SJSA1 (cell line): ENCODE results near the gene ACCS. TPM values are rescaled to one million over a fixed set of nuclear protein-coding genes. Genes with fewer than 3 reads are reported as not detected.

Experiments used
- DNase-seq, 2 experiments: peaks; one replicate each; pipeline ENCODE4 v3.0.0-alpha.2; 2015 to 2020; ENCODE audit warnings: low spot score in 2 of 2, low read depth in 1 of 2
- H3K27ac ChIP-seq: fragments of 250-450 bp; sonication (Bioruptor Pico); 2 replicates; pipeline ENCODE4 v1.5.1; 2020; ENCODE audit warnings: mild to moderate bottlenecking, moderate library complexity
- H3K27me3 ChIP-seq: fragments of 250-450 bp; sonication (Bioruptor Pico); replicated peaks from 2 replicates; pipeline ENCODE4 v1.5.1; 2020; ENCODE audit warnings: mild to moderate bottlenecking, moderate library complexity
- H3K36me3 ChIP-seq: fragments of 250-450 bp; sonication (Bioruptor Pico); 2 replicates; pipeline ENCODE4 v1.5.1; 2020; ENCODE audit warnings: mild to moderate bottlenecking
- H3K4me1 ChIP-seq: fragments of 250-450 bp; sonication (Bioruptor Pico); replicated peaks from 2 replicates; pipeline ENCODE4 v1.6.1; 2021; ENCODE audit warnings: mild to moderate bottlenecking
- H3K4me3 ChIP-seq: fragments of 250-450 bp; sonication (Bioruptor Pico); 2 replicates; pipeline ENCODE4 v1.5.1; 2020; ENCODE audit warnings: mild to moderate bottlenecking
- H3K9me3 ChIP-seq: fragments of 250-450 bp; sonication (Bioruptor Pico); replicated peaks from 2 replicates; pipeline ENCODE4 v1.5.1; 2020; ENCODE audit warnings: mild to moderate bottlenecking
- total RNA-seq: library from RNA; depleted of rRNA; stranded (reverse); fragments of >200 nt; shearing (Covaris generic); gene quantifications from 2 replicates; pipeline ENCODE4 v1.2.3, GENCODE V29; 2014

The ACCS gene
- total RNA-seq, 1 experiment from 2014 or later, result 5.3 TPM

DNA sequence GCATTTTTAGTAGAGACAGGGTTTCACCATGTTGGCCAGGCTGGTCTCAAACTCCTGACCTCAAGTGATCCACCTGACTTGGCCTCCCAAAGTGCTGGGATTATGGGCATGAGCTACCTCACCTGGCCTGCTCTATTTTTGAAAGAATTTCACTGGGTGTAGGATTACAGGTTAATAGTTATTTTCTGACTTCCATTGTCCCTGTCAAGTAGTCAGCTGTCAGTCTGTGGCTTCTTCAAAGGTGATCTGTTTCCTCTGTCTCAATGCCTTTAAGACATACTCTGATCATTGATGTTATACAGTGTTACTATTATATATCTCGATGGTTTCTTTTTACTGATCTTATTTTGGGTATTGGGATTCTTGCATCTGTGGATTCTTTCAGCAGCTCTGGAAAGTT is 19.3 kb downstream of the ACCS start:
- H3K4me1 ChIP-seq, result peaks cover 13% of the 10 kb centered on the region

DNA sequence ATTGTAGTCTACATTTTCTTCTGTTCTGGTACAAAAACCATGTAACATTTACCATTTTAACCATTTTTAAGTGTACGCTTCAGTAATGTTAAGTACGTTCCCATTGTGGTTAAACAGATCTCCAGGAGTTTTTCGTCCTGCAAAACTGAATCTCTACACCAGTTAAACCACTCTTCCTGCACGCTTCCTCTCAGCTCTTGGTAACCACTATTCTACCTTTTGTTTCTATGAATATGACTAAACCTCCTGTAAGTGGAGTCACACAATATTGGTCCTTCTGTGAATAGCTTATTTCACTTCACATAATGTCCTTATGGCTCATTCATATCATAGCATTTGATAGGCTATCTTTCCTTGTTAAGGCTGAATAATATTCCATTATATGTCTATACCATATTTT is 22.3 kb downstream of the ACCS start:
- Histone ChIP-seq H3K9me3 (no peaks in the 10 kb centered on the region), H3K4me1 (peaks cover 10% of the 10 kb centered on the region), H3K27ac (no peak overlapping the region), H3K36me3 (no peaks in the 10 kb centered on the region), H3K27me3 (0 out of 2 replicates have a peak, but pooled peaks cover 8% of the 10 kb centered on the region), H3K4me3 (no peak overlapping the region)
- no peak for DNase-seq

More for the DNA sequence above, 19.3 kb downstream of the ACCS start:
- Histone ChIP-seq H3K27me3 (no peaks in the 10 kb centered on the region), H3K27ac (no peak overlapping the region), H3K4me3 (no peak overlapping the region), H3K9me3 (no peaks in the 10 kb centered on the region), H3K36me3 (no peaks in the 10 kb centered on the region)
- no peak for DNase-seq

DNA sequence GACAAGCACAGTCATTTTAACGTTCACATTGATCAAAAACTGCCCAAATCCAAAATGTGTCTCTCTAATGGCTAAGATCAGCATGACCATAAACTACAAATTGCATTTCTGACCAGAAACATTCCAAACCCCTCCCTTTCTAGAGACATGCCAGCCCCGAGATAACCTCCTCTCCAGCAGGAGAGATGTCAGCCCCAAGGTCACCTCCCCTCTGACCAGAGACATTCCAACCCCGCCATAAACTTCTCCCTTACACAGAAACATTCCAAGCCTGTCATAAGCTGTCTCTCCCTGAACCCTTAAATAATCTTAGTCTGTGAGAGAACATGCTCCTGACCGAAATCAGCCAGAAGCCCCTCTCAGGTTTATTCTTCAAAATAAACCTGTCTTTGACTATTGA is 22.8 kb downstream of the ACCS start:
- Histone ChIP-seq H3K9me3 (no peaks in the 10 kb centered on the region), H3K4me3 (no peak overlapping the region), H3K36me3 (no peaks in the 10 kb centered on the region), H3K27ac (no peak overlapping the region), H3K27me3 (0 out of 2 replicates have a peak, but pooled peaks cover 8% of the 10 kb centered on the region), H3K4me1 (peaks cover 5% of the 10 kb centered on the region)
- DNase-seq, result peak in 1 of 2 experiments; percentile 22

DNA sequence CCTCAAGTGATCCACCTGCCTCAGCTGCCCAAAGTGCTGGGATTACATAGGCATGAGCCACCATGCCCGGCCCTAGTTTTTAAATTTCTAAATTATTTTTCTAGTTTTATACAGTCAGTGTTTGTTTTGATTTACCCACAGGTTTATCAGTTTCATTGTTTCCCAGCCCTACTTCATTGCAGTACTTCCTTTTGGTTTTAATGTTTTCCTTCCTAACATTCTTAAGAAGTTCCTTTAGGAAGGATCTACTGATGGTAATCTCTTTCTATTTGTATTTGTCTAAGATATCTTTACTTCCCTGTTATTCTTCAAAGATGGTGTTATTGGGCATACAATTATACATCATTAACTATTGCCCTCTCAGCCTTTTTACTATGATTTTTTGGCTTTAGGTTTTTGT is 24.5 kb downstream of the ACCS start:
- Histone ChIP-seq H3K27me3 (0 out of 2 replicates have a peak, but pooled peaks cover 8% of the 10 kb centered on the region), H3K9me3 (no peaks in the 10 kb centered on the region), H3K4me3 (no peak overlapping the region), H3K27ac (no peak overlapping the region), H3K36me3 (peaks cover under 1% of the 10 kb centered on the region), H3K4me1 (peaks cover 4% of the 10 kb centered on the region; the same call in 1 of the 2 replicates)
- no peak for DNase-seq

DNA sequence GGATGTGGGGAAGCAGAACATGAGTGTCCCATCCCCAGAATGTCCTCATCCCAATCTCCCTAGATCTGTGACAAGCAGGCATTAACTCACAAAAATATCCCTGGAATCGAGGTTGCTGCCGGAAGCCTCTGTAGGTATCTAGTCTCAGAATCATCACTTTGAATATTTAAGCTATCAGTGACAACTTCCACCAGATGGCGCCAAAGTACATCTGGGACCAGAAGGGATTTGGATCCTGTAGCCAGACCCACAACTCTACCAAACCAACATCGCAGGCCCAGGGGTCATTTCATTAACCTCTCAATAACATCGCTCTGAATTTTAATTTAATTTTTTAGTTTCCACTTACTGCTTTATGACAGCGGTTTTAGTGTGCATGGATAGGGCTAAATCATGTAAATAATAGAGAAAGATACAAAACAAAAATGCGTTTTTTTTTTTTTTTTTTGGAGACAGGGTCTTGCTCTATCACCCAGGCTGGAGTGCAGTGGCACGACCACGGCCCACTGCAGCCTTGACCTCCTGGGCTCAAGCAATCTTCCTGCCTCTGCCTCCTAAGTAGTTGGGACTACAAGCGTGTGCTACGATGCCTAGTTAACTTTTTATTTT is 28.3 kb downstream of the ACCS start:
- Histone ChIP-seq H3K9me3 (no peaks in the 10 kb centered on the region), H3K4me3 (no peak overlapping the region), H3K27ac (no peak overlapping the region), H3K27me3 (0 out of 2 replicates have a peak, but pooled peaks cover 10% of the 10 kb centered on the region), H3K36me3 (peaks cover 5% of the 10 kb centered on the region), H3K4me1 (peaks cover 14% of the 10 kb centered on the region)
- peak; percentile 82 to 92 for DNase-seq

DNA sequence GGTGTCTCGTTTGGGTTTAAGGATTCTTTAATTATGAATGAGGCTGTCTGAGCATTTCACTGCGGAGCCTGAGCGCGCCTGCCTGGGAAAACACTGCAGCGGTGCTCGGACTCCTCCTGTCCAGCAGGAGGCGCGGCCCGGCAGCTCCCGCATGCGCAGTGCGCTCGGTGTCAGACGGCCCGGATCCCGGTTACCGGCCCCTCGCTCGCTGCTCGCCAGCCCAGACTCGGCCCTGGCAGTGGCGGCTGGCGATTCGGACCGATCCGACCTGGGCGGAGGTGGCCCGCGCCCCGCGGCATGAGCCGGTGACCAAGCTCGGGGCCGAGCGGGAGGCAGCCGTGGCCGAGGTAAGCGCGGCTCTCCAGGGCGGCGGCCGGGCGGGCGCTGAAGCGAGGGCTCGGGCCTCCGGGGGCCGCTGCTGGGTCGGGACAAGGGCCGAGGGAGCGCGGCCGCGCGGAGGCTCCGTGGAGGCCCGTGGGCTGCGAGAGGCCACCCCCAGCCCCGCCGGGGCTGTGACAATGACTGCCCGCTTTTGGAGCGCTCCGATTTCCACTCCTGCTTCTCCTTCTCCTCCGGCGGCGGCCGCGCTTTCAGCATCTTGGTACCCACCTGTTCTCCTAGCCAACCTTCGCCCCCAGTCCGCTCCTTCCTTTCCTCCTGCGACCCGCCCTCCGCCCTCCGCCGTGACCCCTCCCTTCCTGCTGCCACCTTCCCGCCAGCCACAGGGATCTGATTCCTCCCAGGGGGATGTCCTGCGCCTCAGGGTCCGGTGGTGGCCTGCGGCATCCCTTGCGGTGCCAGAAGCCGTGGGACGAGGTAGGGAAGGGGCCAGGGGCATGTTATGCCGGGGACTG is 29.7 kb downstream of the ACCS start, which contains the start of gene EXT2:
EXT2 (plus strand) TSS at position 173 of the 854 bp plus-strand sequence. CDS start 12,035 bp downstream, outside the sequence.
- Histone ChIP-seq H3K9me3 (no peaks in the 10 kb centered on the region), H3K4me3 (peak within 1 kb of the TSS; percentile 99), H3K27me3 (0 out of 2 replicates have a peak, but pooled peaks cover 10% of the 10 kb centered on the region), H3K4me1 (peaks cover 14% of the 10 kb centered on the region), H3K36me3 (peaks cover 5% of the 10 kb centered on the region), H3K27ac (peak within 1 kb of the TSS; percentile 29)
- peak; percentile 90 to 93 for DNase-seq

DNA sequence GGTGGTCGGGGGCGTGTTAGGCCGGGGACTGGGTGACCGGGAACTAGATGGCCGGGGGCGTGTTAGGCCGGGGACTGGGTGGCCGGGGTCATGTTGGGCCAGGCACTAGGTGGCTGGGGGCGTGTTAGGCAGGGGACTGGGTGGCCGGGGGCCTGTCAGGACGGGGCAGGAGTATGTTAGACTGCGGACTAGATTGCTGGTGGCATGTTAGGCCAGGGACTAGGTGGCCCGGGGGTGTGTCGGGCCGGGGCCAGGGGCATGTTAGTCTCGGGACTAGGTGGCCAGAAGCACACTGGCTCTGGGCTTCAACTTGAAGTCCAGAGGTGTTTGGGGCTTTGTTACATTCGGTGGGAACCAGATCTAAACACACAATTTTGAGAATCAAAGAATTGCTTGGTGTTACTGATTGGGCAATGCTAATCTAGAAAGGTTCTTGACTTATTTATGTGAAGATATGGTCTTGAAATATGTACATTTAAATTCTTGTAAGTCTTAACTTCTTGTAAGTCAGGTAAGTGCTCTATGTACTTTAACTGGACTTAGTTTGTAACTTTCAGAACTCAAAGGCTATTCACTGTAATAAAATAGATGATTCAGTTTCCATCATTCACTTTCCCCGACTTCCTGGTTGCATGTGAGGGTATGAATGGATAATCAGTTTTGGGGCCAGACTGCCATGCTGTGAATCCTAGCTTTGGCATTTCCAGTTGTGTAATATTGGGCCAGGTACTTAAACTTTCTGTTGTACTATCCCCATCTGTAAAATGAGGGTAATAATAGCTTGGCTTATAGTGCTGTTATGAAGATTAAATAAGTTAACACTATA is 30.5 kb downstream of the ACCS start:
- Histone ChIP-seq H3K27ac (no peak overlapping the region), H3K4me1 (peaks cover 14% of the 10 kb centered on the region), H3K36me3 (peaks cover 5% of the 10 kb centered on the region), H3K9me3 (no peaks in the 10 kb centered on the region), H3K27me3 (0 out of 2 replicates have a peak, but pooled peaks cover 7% of the 10 kb centered on the region), H3K4me3 (peak overlapping the region; percentile 99)
- no peak for DNase-seq

DNA sequence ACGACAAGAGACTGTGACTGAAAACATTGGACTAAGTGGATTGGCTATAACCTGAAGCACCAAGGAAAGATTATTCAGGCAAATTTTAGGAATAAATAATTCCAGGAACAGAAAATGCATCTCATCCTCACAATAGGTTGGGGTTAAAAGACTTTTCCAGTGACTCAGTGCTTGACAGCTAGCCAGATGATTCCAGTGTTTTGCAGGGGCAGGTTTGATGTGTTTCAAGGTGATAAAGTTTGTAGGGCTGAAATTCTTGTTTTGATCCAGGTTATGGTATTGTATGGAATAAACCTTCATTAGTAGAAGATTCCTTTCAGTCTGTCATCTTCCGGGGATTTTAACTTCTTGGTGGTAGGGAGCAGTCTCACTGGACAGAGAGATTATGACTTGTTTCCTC is 31.8 kb downstream of the ACCS start:
- no peaks in the 10 kb centered on the region for H3K9me3 ChIP-seq
- peak in 1 of 2 experiments; percentile 30 for DNase-seq
- H3K4me3 ChIP-seq, result no peak overlapping the region
- no peak overlapping the region for H3K27ac ChIP-seq
- H3K36me3 ChIP-seq, result peaks cover 5% of the 10 kb centered on the region
- peaks cover 17% of the 10 kb centered on the region for H3K4me1 ChIP-seq
- 0 out of 2 replicates have a peak, but pooled peaks cover 2% of the 10 kb centered on the region for H3K27me3 ChIP-seq

DNA sequence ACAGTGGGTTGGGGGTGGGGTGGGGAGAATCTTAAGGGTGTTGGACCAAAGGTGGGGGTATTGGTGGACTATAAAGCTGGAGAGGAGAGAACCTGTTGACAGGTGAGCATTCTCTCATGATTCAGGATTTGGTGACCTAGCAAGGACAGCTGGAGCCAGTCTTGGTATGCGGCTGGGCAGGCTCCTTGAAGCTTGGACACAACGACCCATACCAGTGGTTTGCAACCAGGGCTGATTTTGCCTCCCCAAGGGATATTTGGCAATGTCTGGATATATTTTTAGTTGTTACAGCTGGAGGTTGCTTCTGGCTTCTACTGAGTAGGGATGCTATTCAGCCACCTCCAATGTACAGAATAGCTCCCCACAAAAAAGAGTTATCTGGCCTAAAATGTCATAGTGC is 35.0 kb downstream of the ACCS start:
- Histone ChIP-seq H3K27ac (no peak overlapping the region), H3K9me3 (no peaks in the 10 kb centered on the region), H3K27me3 (0 out of 2 replicates have a peak, but pooled peaks cover 2% of the 10 kb centered on the region), H3K4me3 (no peak overlapping the region), H3K4me1 (peaks cover 13% of the 10 kb centered on the region), H3K36me3 (peaks cover 3% of the 10 kb centered on the region; the same call in 1 of the 2 replicates)
- peak in 1 of 2 experiments; percentile 29 for DNase-seq

DNA sequence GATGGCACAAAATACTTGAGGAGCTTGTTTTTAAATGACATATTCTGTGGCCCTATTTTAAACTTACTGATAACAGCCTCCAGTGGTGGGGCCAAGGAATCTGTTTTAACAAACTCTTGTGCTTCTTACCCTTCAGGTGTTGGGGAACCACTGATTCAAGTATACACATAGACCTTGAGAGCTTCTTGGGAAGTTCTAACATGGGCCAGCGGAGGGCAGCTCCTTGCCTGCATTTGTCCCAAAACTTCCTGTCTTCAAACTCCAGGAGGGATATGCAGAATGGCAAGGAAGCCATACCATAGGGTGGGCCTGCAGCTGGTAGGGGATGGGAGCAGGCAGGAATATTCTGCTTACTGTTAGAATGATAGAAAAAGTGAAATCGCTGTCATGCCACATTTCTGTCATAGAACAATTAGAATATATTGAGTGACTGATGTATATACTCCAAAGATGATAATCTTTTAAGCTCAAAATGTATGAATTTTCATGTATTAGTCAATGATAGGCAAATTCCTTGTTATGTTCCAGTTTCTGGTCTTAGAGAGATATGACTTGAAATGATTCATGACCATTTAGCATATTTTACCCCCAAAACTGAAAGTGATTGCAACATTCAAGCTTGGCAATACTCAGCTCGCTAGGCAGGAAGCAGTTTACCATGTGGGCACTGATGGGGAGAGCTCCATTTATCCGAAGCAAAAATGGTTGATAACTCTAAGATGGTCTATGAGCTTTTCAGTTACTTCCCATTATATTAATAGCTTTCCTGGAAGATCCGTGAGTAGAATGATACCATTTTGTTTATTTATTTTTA is 38.6 kb downstream of the ACCS start:
- no peak overlapping the region for H3K27ac ChIP-seq
- peaks cover 14% of the 10 kb centered on the region for H3K36me3 ChIP-seq
- no peaks in the 10 kb centered on the region for H3K27me3 ChIP-seq
- H3K4me1 ChIP-seq, result peaks cover 3% of the 10 kb centered on the region; the same call in 1 of the 2 replicates
- DNase-seq, result peak in 1 of 2 experiments; percentile 42
- no peak overlapping the region for H3K4me3 ChIP-seq
- no peaks in the 10 kb centered on the region for H3K9me3 ChIP-seq

DNA sequence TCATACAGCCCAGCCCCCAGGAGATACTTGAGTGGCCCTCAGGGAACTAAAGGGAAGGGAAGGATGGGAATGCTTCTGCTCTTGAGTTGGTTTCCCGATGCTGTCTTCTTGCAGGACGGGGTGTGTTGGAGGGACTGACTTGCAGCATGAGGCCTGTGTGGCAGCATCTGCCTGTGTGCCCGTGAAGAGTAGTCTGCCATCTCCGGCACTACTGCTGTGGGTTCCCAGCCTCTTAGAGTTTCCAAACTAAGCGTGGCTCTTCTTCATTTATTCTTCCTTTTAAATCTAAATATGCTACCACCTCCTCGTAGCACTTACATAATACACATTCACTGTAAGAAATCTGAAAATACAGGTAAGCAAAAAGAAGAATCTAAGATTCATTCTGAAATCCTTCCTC is 42.2 kb downstream of the ACCS start:
- peak in 1 of 2 experiments; percentile 35 for DNase-seq
- H3K9me3 ChIP-seq, result no peaks in the 10 kb centered on the region
- H3K36me3 ChIP-seq, result peaks cover 43% of the 10 kb centered on the region
- H3K27ac ChIP-seq, result no peak overlapping the region
- H3K27me3 ChIP-seq, result no peaks in the 10 kb centered on the region
- H3K4me1 ChIP-seq, result no peaks in the 10 kb centered on the region
- H3K4me3 ChIP-seq, result no peak overlapping the region

DNA sequence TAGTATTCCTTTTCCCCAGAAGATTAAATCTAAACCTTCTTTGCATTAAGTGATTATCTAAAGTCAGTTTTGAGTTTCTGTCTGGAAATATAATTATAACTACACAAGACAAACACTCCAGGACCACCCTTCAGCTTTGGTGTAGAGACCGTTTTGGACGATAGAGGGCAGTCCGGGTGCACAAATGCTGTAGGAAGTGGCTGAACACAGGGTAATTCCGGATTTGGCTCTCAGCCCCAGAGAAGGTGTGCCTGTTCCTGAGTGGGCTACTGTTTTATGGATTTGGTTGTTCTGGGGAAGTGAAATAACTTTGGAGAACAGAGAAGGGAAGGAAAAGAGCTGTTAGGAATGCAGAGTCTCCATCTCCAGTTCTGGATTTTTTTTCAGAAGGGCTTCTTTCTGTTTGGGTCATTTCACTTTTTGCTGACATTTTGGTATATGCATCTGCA is 44.2 kb downstream of the ACCS start:
- Histone ChIP-seq H3K27ac (no peak overlapping the region), H3K36me3 (peaks cover 55% of the 10 kb centered on the region), H3K4me3 (no peak overlapping the region), H3K27me3 (no peaks in the 10 kb centered on the region), H3K4me1 (no peaks in the 10 kb centered on the region), H3K9me3 (no peaks in the 10 kb centered on the region)
- DNase-seq, result peak; percentile 65 to 74
